ENCODE results near the gene DAB2IP. TPM values are rescaled to one million over a fixed set of nuclear protein-coding genes. Genes with fewer than 3 reads are reported as not detected.

The DAB2IP gene
- polyA plus RNA-seq, 1 donor from 2014 or later, result 17.3 TPM

- no peaks in the 10 kb centered on the region for H4K20me1 ChIP-seq (ENCODE audit: insufficient read depth)
- no peaks in the 10 kb centered on the region for H3K79me2 ChIP-seq (replicated peaks; ENCODE audit: insufficient read depth, low read length)
- H3K4me3 ChIP-seq (ENCODE audit: low read length), result no peak overlapping the region
- H3K36me3 ChIP-seq (ENCODE audit: insufficient read depth, low read length), result no peaks in the 10 kb centered on the region
- no peak overlapping the region for H3K4me2 ChIP-seq (ENCODE audit: low read length)
- H3K27me3 ChIP-seq (ENCODE audit: insufficient read depth, low read depth, low read length), result peaks cover 17% of the 10 kb centered on the region
- H3K9ac ChIP-seq (ENCODE audit: low read length), result no peak overlapping the region
- no peak overlapping the region for H2AFZ ChIP-seq (ENCODE audit: low read depth, low read length)
- H3K9me3 ChIP-seq (ENCODE audit: low read length), result no peaks in the 10 kb centered on the region
- no peaks in the 10 kb centered on the region for H3K9me2 ChIP-seq (ENCODE audit: insufficient read depth, low read length)
- H3K27ac ChIP-seq (ENCODE audit: low read length), result no peak overlapping the region
- no peaks in the 10 kb centered on the region for H3F3A ChIP-seq (ENCODE audit: insufficient read depth, low read length, poor library complexity, severe bottlenecking)
- TF ChIP-seq, protein P1, sequence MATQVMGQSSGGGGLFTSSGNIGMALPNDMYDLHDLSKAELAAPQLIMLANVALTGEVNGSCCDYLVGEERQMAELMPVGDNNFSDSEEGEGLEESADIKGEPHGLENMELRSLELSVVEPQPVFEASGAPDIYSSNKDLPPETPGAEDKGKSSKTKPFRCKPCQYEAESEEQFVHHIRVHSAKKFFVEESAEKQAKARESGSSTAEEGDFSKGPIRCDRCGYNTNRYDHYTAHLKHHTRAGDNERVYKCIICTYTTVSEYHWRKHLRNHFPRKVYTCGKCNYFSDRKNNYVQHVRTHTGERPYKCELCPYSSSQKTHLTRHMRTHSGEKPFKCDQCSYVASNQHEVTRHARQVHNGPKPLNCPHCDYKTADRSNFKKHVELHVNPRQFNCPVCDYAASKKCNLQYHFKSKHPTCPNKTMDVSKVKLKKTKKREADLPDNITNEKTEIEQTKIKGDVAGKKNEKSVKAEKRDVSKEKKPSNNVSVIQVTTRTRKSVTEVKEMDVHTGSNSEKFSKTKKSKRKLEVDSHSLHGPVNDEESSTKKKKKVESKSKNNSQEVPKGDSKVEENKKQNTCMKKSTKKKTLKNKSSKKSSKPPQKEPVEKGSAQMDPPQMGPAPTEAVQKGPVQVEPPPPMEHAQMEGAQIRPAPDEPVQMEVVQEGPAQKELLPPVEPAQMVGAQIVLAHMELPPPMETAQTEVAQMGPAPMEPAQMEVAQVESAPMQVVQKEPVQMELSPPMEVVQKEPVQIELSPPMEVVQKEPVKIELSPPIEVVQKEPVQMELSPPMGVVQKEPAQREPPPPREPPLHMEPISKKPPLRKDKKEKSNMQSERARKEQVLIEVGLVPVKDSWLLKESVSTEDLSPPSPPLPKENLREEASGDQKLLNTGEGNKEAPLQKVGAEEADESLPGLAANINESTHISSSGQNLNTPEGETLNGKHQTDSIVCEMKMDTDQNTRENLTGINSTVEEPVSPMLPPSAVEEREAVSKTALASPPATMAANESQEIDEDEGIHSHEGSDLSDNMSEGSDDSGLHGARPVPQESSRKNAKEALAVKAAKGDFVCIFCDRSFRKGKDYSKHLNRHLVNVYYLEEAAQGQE (IDR thresholded peaks at IDR 0.05; ENCODE audit: borderline replicate concordance), result no peak
- TF ChIP-seq POLR2AphosphoS5 (IDR thresholded peaks at IDR 0.05) (no peak), RAD21 (conservative IDR thresholded peaks at IDR 0.05) (no peak), EZH2 (IDR thresholded peaks at IDR 0.05; ENCODE audit: borderline replicate concordance, insufficient read depth, low read length, poor library complexity, severe bottlenecking) (no peak), SMC3 (conservative IDR thresholded peaks at IDR 0.05; ENCODE audit: poor library complexity) (no peak), EP300 (conservative IDR thresholded peaks at IDR 0.05; ENCODE audit: poor library complexity, severe bottlenecking) (no peak), MXI1 (conservative IDR thresholded peaks at IDR 0.05; ENCODE audit: poor library complexity, severe bottlenecking) (no peak)
- TF ChIP-seq, protein P2, sequence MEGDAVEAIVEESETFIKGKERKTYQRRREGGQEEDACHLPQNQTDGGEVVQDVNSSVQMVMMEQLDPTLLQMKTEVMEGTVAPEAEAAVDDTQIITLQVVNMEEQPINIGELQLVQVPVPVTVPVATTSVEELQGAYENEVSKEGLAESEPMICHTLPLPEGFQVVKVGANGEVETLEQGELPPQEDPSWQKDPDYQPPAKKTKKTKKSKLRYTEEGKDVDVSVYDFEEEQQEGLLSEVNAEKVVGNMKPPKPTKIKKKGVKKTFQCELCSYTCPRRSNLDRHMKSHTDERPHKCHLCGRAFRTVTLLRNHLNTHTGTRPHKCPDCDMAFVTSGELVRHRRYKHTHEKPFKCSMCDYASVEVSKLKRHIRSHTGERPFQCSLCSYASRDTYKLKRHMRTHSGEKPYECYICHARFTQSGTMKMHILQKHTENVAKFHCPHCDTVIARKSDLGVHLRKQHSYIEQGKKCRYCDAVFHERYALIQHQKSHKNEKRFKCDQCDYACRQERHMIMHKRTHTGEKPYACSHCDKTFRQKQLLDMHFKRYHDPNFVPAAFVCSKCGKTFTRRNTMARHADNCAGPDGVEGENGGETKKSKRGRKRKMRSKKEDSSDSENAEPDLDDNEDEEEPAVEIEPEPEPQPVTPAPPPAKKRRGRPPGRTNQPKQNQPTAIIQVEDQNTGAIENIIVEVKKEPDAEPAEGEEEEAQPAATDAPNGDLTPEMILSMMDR (IDR thresholded peaks at IDR 0.05; ENCODE audit: poor library complexity, severe bottlenecking), result no peak
Observed at GRCh38 chr9:121650217-121651007, 1.0 kb upstream of the DAB2IP start.

- H3F3A ChIP-seq (ENCODE audit: insufficient read depth, low read length, poor library complexity, severe bottlenecking), result no peaks in the 10 kb centered on the region
- no peaks in the 10 kb centered on the region for H3K79me2 ChIP-seq (replicated peaks; ENCODE audit: insufficient read depth, low read length)
- no peaks in the 10 kb centered on the region for H4K20me1 ChIP-seq (ENCODE audit: insufficient read depth)
- peaks cover 17% of the 10 kb centered on the region for H3K27me3 ChIP-seq (ENCODE audit: insufficient read depth, low read depth, low read length)
- peak overlapping the region; percentile 62 for H3K4me3 ChIP-seq (ENCODE audit: low read length)
- no peak overlapping the region for H2AFZ ChIP-seq (ENCODE audit: low read depth, low read length)
- no peak overlapping the region for H3K9ac ChIP-seq (ENCODE audit: low read length)
- H3K9me3 ChIP-seq (ENCODE audit: low read length), result no peaks in the 10 kb centered on the region
- no peaks in the 10 kb centered on the region for H3K9me2 ChIP-seq (ENCODE audit: insufficient read depth, low read length)
- no peak overlapping the region for H3K4me2 ChIP-seq (ENCODE audit: low read length)
- TF ChIP-seq, protein P2 (IDR thresholded peaks at IDR 0.05; ENCODE audit: poor library complexity, severe bottlenecking), result no peak
- TF ChIP-seq POLR2AphosphoS5 (IDR thresholded peaks at IDR 0.05), result no peak
- no peak for TF ChIP-seq TAF1 (IDR thresholded peaks at IDR 0.05; ENCODE audit: low read depth)
- no peak for TF ChIP-seq EP300 (conservative IDR thresholded peaks at IDR 0.05; ENCODE audit: poor library complexity, severe bottlenecking)
- TF ChIP-seq EZH2 (IDR thresholded peaks at IDR 0.05; ENCODE audit: borderline replicate concordance, insufficient read depth, low read length, poor library complexity, severe bottlenecking), result no peak
- TF ChIP-seq, protein P1 (IDR thresholded peaks at IDR 0.05; ENCODE audit: borderline replicate concordance), result no peak
- TF ChIP-seq MXI1 (conservative IDR thresholded peaks at IDR 0.05; ENCODE audit: poor library complexity, severe bottlenecking), result no peak
- TF ChIP-seq RAD21 (conservative IDR thresholded peaks at IDR 0.05), result no peak
- TF ChIP-seq SMC3 (conservative IDR thresholded peaks at IDR 0.05; ENCODE audit: poor library complexity), result no peak
- H3K27ac ChIP-seq (ENCODE audit: low read length), result no peak overlapping the region
- H3K36me3 ChIP-seq (ENCODE audit: insufficient read depth, low read length), result no peaks in the 10 kb centered on the region
Observed at GRCh38 chr9:121651008-121651294, 483 bp upstream of the DAB2IP start.

Measured in neural cell (in vitro differentiated cells).